ENCODE measurements around the gene VCPKMT.

The VCPKMT gene

DNA sequence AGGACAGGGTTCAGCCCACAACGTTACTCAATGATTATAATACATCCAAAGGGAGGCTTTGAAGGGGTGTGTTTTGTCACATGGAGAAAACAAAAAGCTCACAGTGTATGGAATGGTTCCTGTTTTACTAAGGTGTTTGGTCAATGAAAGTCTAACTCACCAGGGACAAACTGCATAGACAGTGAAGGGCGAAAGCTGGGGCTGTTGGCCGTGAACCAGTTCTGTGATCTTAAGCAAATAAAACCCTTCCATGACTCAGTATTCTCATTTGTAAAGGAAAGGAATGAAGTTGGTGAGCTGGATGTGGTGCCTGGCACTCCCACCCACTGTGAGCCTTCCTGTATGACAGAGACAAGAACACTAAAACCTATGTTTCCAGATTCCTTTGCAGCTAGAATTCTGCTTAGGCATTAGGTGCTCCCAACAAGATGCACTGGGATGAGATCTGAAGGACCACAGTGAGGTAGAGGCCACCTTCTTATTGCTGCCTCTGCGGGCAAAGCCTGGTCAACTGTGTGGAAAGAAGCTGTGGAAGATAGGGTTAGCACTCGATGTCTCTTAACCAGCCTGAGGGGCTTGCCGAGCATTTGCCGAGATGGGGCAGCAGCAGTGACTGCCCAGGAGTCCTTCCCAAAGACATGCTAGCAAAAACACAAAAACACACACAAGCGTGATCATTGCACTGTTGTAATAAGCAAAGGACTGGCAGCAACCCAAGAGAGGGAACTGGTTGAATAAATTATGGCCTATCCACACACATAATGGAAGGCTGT lies 48.5 kb downstream of the VCPKMT start:
- no peak for DNase-seq (ENCODE audit: low read depth, low spot score)

DNA sequence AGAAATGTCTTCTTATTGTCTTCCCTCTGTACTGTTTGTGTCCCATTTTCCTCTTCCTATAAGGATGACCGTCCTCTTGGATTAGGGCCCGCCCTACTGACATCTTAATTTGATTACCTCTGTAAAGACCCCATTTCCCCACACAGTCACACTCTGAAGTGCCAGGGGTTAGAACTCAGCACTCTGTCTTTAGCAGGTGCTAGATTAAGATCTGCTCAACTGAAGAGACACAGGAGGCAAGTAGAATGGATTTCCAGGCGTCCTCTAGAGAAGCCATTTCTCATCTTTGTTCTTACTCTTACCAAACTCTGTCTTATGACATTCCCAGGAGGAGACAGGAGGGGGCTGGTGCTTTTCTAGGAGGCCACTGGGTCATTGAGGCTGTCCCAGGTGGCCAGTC lies 50.8 kb downstream of the VCPKMT start:
- DNase-seq (ENCODE audit: low read depth, low spot score) = no peak

DNA sequence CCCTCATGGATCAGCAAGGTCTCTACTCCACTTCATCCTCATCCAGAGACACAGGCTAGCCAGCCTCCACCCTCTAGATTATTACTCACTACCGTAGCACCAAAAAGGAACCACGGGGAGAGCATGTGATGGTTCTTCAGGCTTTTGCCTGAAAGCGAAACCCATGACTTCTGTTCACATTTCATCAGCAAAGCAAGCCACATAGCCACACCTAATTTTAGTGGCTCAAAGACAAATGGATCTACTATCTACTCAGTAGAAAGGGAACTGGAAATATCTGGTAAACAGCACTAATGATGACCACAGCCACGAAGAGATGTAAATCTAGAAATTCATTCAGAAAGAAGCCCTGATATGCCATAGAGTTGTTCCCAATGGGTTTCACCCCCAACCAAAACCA lies 51.4 kb downstream of the VCPKMT start:
- no peak for DNase-seq (ENCODE audit: low read depth, low spot score)

DNA sequence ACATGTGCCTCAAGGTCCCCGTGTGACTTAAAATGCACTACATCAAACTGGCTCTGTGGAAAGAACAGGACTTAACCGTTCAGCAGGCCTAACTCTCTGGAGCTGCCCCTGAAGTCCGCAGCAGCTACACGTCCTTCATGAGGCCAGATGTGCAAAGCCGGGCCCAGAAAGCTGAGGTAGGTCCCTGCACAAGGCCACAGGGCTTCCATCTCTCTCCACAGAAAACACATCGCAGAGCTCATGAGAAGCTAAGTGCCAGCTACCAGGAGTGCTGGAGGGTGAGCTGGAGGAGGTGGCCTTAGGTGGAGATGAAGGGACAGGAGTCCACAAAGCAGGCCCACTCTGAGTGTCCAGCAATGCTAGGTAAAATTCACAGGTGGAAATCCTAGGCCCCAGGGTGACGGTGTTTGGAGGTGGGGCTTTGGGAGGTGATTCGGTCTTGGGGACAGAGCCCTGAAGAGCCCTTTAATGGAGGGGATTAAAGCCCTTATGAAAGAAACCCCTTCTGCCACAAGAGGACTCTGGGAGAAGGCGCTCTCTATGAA lies 52.4 kb downstream of the VCPKMT start:
- no peak for DNase-seq (ENCODE audit: low read depth, low spot score)

DNA sequence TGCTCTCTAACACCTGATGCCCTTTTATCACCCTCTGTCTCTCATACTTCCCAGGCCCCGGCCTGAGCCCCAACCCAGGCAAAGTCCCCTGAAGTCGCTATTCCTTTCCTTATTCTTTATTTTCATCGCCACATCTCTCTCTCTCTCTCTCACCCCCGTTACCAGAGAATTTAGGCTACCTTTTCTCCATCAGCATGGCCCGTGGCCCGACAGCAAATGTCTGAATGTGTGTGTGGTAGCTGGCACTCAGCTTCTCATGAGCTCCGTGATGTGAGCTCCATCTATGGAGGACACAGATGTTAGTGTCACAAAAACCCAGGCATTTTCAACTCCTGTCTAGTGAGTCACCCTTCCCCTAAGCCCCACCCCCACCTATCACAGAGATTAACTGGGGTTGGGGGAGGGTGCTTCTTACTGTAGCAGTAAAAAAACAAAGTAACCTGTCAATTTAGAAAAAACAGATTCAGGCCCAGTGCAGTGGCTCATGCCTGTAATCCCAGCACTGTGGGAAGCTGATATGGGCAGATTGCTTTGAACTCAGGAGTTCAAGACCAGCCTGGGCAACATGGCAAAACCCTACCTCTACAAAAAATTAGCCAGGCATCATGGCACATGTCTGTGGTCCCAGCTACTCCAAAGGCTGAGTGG lies 53.8 kb downstream of the VCPKMT start:
- DNase-seq (ENCODE audit: low read depth, low spot score) = no peak

DNA sequence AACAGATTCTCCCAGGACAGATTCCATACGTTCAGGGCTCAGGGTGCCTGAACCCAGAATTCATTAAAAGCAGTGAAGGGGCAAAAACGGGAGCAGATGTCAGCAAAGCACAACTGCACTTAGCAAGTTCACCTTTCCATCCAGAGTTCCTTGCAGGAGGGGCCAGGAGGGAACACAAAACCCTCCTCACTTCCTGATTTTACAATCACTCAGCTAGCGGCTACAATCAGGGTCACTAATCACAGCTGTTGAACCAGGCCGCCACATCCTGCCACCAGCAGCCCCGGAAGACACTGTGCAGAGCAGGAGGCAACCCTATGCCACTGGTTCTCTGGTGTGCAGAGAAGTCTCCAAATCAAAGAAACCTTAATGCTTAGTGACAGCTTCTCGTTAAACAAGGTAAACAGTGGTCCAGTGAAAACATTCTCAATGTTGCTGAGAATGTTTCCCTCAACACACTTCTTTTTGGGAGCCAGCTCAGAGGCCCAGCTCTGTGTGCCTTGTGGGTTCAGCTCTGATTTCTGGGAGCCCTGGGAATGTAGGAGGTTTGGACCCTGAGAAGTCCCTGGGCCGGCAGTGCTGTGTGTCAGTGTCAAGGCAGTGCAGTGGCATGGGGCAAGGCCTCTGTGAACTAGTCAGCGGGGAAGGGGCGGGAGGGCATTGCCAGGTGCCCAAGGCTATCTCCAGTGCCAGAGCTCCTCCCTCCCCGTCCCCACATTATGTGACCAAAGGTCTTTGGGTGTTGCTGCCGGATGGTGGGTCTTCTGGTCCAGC lies 54.5 kb downstream of the VCPKMT start:
- no peak for DNase-seq (ENCODE audit: low read depth, low spot score)

DNA sequence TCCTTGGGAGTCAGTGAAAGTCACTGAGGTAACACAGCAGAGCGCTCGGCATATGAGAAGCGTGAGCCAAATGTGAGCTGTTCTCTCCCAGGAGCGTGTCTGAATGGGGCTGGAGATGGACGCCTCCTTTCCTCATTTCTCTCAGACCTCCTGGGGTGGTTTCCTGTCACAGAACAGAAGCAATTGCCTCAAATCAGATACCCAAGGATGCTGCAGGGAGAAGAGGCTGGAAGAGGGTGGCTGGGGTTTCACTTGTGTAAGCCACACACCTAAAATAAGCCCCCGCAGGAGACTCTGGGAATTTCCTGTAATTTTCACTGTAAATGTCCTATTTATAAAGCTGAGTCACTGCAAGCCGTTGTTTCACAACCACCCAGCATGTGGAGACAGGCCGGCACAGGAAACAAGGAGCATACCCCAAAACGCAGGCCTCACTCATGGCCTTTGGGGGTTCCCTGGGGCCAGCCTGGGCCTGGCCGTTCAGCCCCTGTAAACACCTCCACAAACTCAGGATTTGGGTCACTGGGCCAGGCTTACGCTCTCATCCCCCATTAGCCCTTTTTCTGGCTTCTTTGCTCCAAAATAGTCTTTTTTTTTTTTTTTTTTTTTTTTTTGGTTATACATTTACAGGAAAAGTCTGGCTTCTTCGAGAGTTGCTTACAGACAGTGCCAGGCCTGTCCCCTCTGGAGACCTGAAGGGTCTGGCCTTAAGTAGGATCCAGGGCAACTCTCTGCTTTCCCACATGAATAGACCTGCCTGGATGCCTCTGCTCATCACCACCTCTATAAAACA lies 55.3 kb downstream of the VCPKMT start:
- no peak for DNase-seq (ENCODE audit: low read depth, low spot score)

DNA sequence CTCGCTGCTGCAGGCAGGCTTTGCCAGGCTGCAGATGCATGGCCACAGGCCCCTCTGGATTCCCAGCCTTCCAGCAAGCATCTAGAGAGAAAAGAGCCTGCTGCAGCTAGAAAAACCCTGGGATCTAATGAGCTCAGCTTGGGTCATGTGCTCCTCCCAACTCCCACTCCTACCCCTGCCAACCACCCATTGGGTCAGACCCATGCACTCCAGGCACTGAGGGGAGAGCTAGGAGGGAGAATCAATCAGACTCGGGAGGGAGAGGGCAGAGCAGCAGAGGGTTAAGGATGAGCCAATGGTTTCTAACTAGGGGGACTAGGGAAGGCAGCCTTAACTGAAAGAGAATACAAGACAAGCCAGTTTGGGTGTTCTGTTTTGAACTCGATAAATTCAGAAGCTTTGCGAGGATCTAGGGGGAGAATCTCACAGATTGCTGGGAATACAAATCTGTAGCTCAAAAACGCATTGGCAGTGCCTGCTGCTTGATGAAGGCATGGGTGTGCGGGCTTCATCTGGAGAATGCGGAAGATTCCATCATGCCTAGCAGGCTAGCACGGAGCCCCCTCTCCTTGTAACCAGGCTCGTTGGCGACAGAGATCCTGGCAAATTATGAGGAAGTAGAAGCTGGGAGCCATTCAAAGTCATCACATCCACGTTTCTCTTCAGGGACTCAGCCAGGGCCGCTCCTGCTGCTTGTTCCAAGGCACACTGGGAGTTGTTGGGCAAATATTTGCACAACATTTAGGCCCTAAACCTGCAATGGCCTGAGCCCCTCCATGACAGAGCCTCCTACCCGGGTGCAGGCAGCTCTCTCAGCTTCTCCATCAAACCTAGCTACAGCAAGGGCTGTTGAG lies 56.4 kb downstream of the VCPKMT start:
- DNase-seq (ENCODE audit: low read depth, low spot score) = no peak
